HepG2 (cell line): ENCODE data around the gene HSF4. TPM values are rescaled to one million over a fixed set of nuclear protein-coding genes. Genes with fewer than 3 reads are reported as not detected.
A peak's percentile ranks its signal among the peaks of the same experiment; 100 is the strongest.

Experiments
- AKAP8 ChIP-seq: sonication (generic); formaldehyde crosslinking; IDR thresholded peaks from 2 replicates; pipeline ENCODE4 v1.5.1; 2020; ENCODE audit warnings: mild to moderate bottlenecking, missing genetic modification reagents
- FOXM1 ChIP-seq: sonication (generic); formaldehyde crosslinking; IDR thresholded peaks from 2 replicates; pipeline ENCODE4 v1.5.0; 2020; ENCODE audit warnings: missing genetic modification reagents
- HMG20B ChIP-seq: conservative IDR thresholded peaks from 2 replicates; pipeline ENCODE4 v1.6.1; 2016; ENCODE audit warnings: missing genetic modification reagents, missing compliant biosample characterization
- HOXD1 ChIP-seq: sonication (generic); formaldehyde crosslinking; IDR thresholded peaks from 2 replicates; pipeline ENCODE4 v1.5.0; 2020; ENCODE audit warnings: missing genetic modification reagents
- KDM4B ChIP-seq: sonication (generic); formaldehyde crosslinking; IDR thresholded peaks from 2 replicates; pipeline ENCODE4 v1.4.0; 2020; ENCODE audit warnings: missing genetic modification reagents
- NONO ChIP-seq, 2 experiments: fragments of 450-650 bp in 1 of 2; sonication (generic) in 1 of 2; formaldehyde crosslinking in 1 of 2; IDR thresholded peaks in 1 of 2; conservative IDR thresholded peaks in 1 of 2; 2 replicates each; pipeline versions ENCODE4 v1.6.1 to v1.8.0; 2017 to 2022; ENCODE audit warnings: mild to moderate bottlenecking in 1 of 2, missing genetic modification reagents in 1 of 2, moderate library complexity in 1 of 2
- PCBP1 ChIP-seq: fragments of 200-400 bp; formaldehyde crosslinking; IDR thresholded peaks from 2 replicates; pipeline ENCODE4 v1.6.1; 2017; ENCODE audit warnings: mild to moderate bottlenecking, low read depth, low read length, borderline replicate concordance
- POLR2G ChIP-seq: fragments of 200-400 bp; formaldehyde crosslinking; IDR thresholded peaks from 2 replicates; pipeline ENCODE4 v1.6.1; 2018; ENCODE audit warnings: mild to moderate bottlenecking, low read depth, low read length, moderate library complexity
- TEAD2 ChIP-seq: sonication (generic); formaldehyde crosslinking; IDR thresholded peaks from 2 replicates; pipeline ENCODE4 v1.9.0; 2021; ENCODE audit warnings: missing genetic modification reagents
- TMF1 ChIP-seq: sonication (generic); formaldehyde crosslinking; IDR thresholded peaks from 2 replicates; pipeline ENCODE4 v1.8.1; 2022; ENCODE audit warnings: low read depth, missing genetic modification reagents
- TOE1 ChIP-seq: sonication (generic); formaldehyde crosslinking; IDR thresholded peaks from 2 replicates; pipeline ENCODE4 v1.4.0; 2020; ENCODE audit warnings: mild to moderate bottlenecking, missing genetic modification reagents
- ZBTB38 ChIP-seq: sonication (generic); formaldehyde crosslinking; IDR thresholded peaks from 2 replicates; pipeline ENCODE4 v1.5.1; 2020; ENCODE audit warnings: mild to moderate bottlenecking, missing genetic modification reagents
- ZEB1 ChIP-seq: IDR thresholded peaks from 2 replicates; pipeline ENCODE4 v1.6.1; 2012; ENCODE audit warnings: mild to moderate bottlenecking, low read depth, inconsistent platforms; ENCODE audit not compliant: insufficient replicate concordance
- ZFY ChIP-seq: sonication (generic); formaldehyde crosslinking; IDR thresholded peaks from 2 replicates; pipeline ENCODE4 v1.4.0; 2020; ENCODE audit warnings: missing genetic modification reagents
- ZKSCAN5 ChIP-seq: sonication (generic); formaldehyde crosslinking; IDR thresholded peaks from 2 replicates; pipeline ENCODE4 v1.5.1; 2020; ENCODE audit warnings: mild to moderate bottlenecking, missing genetic modification reagents
- ZNF234 ChIP-seq: sonication (generic); formaldehyde crosslinking; conservative IDR thresholded peaks from 2 replicates; pipeline ENCODE4 v1.5.1; 2020; ENCODE audit warnings: mild to moderate bottlenecking, missing genetic modification reagents
- ZNF530 ChIP-seq: sonication (generic); formaldehyde crosslinking; IDR thresholded peaks from 2 replicates; pipeline ENCODE4 v1.5.0; 2020; ENCODE audit warnings: low read depth, mild to moderate bottlenecking, missing genetic modification reagents
- ZNF589 ChIP-seq: sonication (generic); formaldehyde crosslinking; conservative IDR thresholded peaks from 2 replicates; pipeline ENCODE4 v1.8.0; 2022; ENCODE audit warnings: mild to moderate bottlenecking, moderate library complexity, missing genetic modification reagents
- ZNF614 ChIP-seq: IDR thresholded peaks from 2 replicates; pipeline ENCODE4 v1.6.1; 2018; ENCODE audit warnings: missing biosample characterization, missing genetic modification reagents, inconsistent platforms, borderline replicate concordance
- polyA plus RNA-seq, 8 experiments: library from polyadenylated mRNA; depleted of rRNA in 3 of 8; stranded (reverse) in 7 of 8; unstranded in 1 of 8; fragments of >200 nt; fragmentation: Illumina TruSeq in 4 of 8; extraction: Trizol in 4 of 8; gene quantifications; 2 replicates each; pipeline versions ENCODE4 v1.2.1 to v1.2.3, GENCODE V29; 2011 to 2016; ENCODE audit warnings: low read depth in 4 of 8, missing spikeins in 1 of 8, mixed read lengths in 1 of 8; ENCODE audit not compliant: insufficient read depth in 1 of 8
- total RNA-seq, 5 experiments: library from RNA; depleted of rRNA; stranded (reverse); fragments of >200 nt; fragmentation: Illumina TruSeq; extraction: Trizol; gene quantifications; 2 replicates each; pipeline ENCODE4 v1.2.3, GENCODE V29; 2016; ENCODE audit warnings: low read depth in 1 of 5
- TF ChIP-seq, protein P1 (sequence below): IDR thresholded peaks from 2 replicates; pipeline ENCODE4 v1.6.1; 2016; ENCODE audit warnings: mild to moderate bottlenecking, missing biosample characterization, missing genetic modification reagents
- TF ChIP-seq, protein P2 (sequence below): sonication (generic); formaldehyde crosslinking; IDR thresholded peaks from 2 replicates; pipeline ENCODE4 v1.4.0; 2020; ENCODE audit warnings: missing genetic modification reagents
- TF ChIP-seq, protein P3 (sequence below): sonication (generic); formaldehyde crosslinking; IDR thresholded peaks from 2 replicates; pipeline ENCODE4 v1.5.0; 2020; ENCODE audit warnings: mild to moderate bottlenecking, missing genetic modification reagents, borderline replicate concordance
- TF ChIP-seq, protein P4 (sequence below): sonication (generic); formaldehyde crosslinking; IDR thresholded peaks from 2 replicates; pipeline ENCODE4 v1.8.0; 2023; ENCODE audit warnings: mild to moderate bottlenecking, missing genetic modification reagents

The HSF4 gene
- total and polyA plus RNA-seq, 2 of the 13 experiments (the other 11 are each of a cell fraction or from before 2014, with no cell fraction given): 3.5 to 16.9 TPM

DNA sequence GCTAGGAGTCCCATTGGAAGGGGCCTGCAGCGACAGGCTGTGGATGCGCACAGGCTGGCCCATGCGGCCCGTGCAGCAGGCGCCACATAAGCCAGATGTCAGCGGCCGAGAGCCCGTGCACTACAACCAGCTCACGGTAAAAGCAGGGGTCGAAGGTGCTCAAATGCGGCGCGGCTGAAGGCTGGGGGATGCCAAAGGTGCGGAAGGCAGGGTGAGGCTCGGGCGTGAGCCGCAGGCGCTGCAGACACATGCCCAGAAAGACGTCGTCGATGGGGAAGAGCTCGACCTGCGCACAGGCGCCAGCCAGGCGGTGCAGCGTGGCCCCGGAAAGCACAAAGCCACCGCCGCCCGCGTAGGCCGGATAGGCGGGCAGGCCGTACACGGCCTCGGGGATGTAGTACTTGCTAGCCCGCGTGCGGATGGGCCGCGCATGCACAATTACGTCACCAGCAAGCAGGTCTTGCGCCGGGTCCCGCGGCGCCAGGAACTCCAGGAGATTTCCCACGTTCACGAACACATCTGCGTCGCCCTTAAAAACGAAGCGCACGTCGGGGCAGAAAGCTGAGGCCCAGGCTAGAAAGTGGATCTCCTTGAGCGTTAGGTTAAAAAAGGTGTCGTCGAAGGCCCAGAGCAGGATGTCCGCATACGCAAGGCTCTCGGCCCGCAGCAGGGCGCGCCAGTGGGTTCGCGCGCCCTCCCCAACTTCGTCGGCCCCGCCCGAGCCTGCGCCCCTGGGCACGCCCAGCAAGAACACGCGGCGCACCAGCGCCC lies 15.1 kb upstream of the HSF4 start (continued):
- TF ChIP-seq POLR2G (peak; percentile 71), ZNF614 (no peak), TEAD2 (0 out of 2 replicates have a peak, but pooled peaks have one; percentile 17), AKAP8 (peak; percentile 68; the same call in 1 of the 2 replicates), ZNF530 (CRISPR knock-in tag) (no peak), ZKSCAN5 (CRISPR knock-in tag) (0 out of 2 replicates have a peak, but pooled peaks have one; percentile 13), HMG20B (CRISPR knock-in tag) (no peak), ZEB1 (no peak), HOXD1 (CRISPR knock-in tag) (0 out of 2 replicates have a peak, but pooled peaks have one; percentile 16), NONO (IDR thresholded peaks at IDR 0.05) (no peak), NONO (CRISPR knock-in tag; conservative IDR thresholded peaks at IDR 0.05) (peak; percentile 54; the same call in 1 of the 2 replicates), ZFY (CRISPR knock-in tag) (peak; percentile 14; the same call in 1 of the 2 replicates), FOXM1 (no peak), KDM4B (CRISPR knock-in tag) (no peak), TOE1 (CRISPR knock-in tag) (no peak), ZNF234 (CRISPR knock-in tag) (peak; percentile 44; the same call in 1 of the 2 replicates), ZBTB38 (CRISPR knock-in tag) (peak; percentile 98), PCBP1 (0 out of 2 replicates have a peak, but pooled peaks have one; percentile 52), TMF1 (CRISPR knock-in tag) (0 out of 2 replicates have a peak, but pooled peaks have one; percentile 26), ZNF589 (CRISPR knock-in tag) (no peak)
- TF ChIP-seq, protein P1, sequence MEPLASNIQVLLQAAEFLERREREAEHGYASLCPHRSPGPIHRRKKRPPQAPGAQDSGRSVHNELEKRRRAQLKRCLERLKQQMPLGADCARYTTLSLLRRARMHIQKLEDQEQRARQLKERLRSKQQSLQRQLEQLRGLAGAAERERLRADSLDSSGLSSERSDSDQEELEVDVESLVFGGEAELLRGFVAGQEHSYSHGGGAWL (CRISPR knock-in tag): no peak
- TF ChIP-seq, protein P2, sequence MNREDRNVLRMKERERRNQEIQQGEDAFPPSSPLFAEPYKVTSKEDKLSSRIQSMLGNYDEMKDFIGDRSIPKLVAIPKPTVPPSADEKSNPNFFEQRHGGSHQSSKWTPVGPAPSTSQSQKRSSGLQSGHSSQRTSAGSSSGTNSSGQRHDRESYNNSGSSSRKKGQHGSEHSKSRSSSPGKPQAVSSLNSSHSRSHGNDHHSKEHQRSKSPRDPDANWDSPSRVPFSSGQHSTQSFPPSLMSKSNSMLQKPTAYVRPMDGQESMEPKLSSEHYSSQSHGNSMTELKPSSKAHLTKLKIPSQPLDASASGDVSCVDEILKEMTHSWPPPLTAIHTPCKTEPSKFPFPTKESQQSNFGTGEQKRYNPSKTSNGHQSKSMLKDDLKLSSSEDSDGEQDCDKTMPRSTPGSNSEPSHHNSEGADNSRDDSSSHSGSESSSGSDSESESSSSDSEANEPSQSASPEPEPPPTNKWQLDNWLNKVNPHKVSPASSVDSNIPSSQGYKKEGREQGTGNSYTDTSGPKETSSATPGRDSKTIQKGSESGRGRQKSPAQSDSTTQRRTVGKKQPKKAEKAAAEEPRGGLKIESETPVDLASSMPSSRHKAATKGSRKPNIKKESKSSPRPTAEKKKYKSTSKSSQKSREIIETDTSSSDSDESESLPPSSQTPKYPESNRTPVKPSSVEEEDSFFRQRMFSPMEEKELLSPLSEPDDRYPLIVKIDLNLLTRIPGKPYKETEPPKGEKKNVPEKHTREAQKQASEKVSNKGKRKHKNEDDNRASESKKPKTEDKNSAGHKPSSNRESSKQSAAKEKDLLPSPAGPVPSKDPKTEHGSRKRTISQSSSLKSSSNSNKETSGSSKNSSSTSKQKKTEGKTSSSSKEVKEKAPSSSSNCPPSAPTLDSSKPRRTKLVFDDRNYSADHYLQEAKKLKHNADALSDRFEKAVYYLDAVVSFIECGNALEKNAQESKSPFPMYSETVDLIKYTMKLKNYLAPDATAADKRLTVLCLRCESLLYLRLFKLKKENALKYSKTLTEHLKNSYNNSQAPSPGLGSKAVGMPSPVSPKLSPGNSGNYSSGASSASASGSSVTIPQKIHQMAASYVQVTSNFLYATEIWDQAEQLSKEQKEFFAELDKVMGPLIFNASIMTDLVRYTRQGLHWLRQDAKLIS (CRISPR knock-in tag): no peak
- TF ChIP-seq, protein P3, sequence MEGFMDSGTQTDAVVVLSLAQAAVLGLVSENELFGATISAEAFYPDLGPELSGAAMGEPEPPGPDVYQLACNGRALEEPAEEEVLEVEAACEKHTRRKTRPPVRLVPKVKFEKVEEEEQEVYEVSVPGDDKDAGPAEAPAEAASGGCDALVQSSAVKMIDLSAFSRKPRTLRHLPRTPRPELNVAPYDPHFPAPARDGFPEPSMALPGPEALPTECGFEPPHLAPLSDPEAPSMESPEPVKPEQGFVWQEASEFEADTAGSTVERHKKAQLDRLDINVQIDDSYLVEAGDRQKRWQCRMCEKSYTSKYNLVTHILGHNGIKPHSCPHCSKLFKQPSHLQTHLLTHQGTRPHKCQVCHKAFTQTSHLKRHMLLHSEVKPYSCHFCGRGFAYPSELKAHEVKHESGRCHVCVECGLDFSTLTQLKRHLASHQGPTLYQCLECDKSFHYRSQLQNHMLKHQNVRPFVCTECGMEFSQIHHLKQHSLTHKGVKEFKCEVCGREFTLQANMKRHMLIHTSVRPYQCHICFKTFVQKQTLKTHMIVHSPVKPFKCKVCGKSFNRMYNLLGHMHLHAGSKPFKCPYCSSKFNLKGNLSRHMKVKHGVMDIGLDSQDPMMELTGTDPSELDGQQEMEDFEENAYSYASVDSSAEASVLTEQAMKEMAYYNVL (CRISPR knock-in tag): no peak
- TF ChIP-seq, protein P4, sequence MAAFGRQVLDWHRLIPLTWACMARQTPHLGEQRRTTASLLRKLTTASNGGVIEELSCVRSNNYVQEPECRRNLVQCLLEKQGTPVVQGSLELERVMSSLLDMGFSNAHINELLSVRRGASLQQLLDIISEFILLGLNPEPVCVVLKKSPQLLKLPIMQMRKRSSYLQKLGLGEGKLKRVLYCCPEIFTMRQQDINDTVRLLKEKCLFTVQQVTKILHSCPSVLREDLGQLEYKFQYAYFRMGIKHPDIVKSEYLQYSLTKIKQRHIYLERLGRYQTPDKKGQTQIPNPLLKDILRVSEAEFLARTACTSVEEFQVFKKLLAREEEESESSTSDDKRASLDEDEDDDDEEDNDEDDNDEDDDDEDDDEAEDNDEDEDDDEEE (CRISPR knock-in tag): no peak
